Neuronal stem cell (in vitro differentiated cells): ENCODE data around the gene RGS12.

Experiments
- DNase-seq: peaks from one replicate; pipeline ENCODE4 v3.0.0-alpha.2; 2013; ENCODE audit warnings: low spot score
- H2AFZ ChIP-seq: one replicate; pipeline ENCODE4 v1.6.1; 2013; ENCODE audit warnings: mild to moderate bottlenecking, low read length, inconsistent platforms
- H2AK5ac ChIP-seq: 2 replicates; pipeline ENCODE4 v1.6.1; 2013; ENCODE audit warnings: low read depth, mild to moderate bottlenecking, inconsistent platforms, low read length, moderate library complexity, mixed read lengths
- H2BK120ac ChIP-seq: 2 replicates; pipeline ENCODE4 v1.6.1; 2013; ENCODE audit warnings: low read depth, mild to moderate bottlenecking, inconsistent platforms, low read length, moderate library complexity, mixed read lengths
- H2BK12ac ChIP-seq: one replicate; pipeline ENCODE4 v1.6.1; 2013; ENCODE audit warnings: low read length, inconsistent platforms
- H2BK15ac ChIP-seq: 2 replicates; pipeline ENCODE4 v1.6.1; 2013; ENCODE audit warnings: mild to moderate bottlenecking, low read length, inconsistent platforms, mixed read lengths
- H2BK5ac ChIP-seq: one replicate; pipeline ENCODE4 v1.6.1; 2013; ENCODE audit warnings: inconsistent platforms, mild to moderate bottlenecking, low read length, moderate library complexity
- H3K14ac ChIP-seq: one replicate; pipeline ENCODE4 v1.6.1; 2013; ENCODE audit warnings: low read length, inconsistent platforms
- H3K18ac ChIP-seq: 2 replicates; pipeline ENCODE4 v1.6.1; 2013; ENCODE audit warnings: low read length, inconsistent platforms
- H3K23ac ChIP-seq: 2 replicates; pipeline ENCODE4 v1.6.1; 2013; ENCODE audit warnings: low read depth, mild to moderate bottlenecking, mixed read lengths, low read length, inconsistent platforms; ENCODE audit not compliant: poor library complexity
- H3K27ac ChIP-seq: replicated peaks from 3 replicates; pipeline ENCODE4 v1.5.1; 2013; ENCODE audit warnings: low read length, inconsistent platforms
- H3K27me3 ChIP-seq, 3 experiments: 2 replicates each; pipeline ENCODE4 v1.6.1; 2013; ENCODE audit warnings: low read length in 3 of 3, mild to moderate bottlenecking in 2 of 3, inconsistent platforms in 1 of 3, low read depth in 1 of 3, mixed read lengths in 1 of 3, moderate library complexity in 1 of 3; ENCODE audit not compliant: control insufficient read depth in 3 of 3, insufficient read depth in 3 of 3
- H3K36me3 ChIP-seq, 2 donors: replicated peaks in 1 of 2; 2 replicates each; pipeline ENCODE4 v1.6.1; 2013; ENCODE audit warnings: low read length in 2 of 2; ENCODE audit not compliant: control insufficient read depth in 2 of 2, insufficient read depth in 2 of 2
- H3K4ac ChIP-seq: 2 replicates; pipeline ENCODE4 v1.6.1; 2013; ENCODE audit warnings: inconsistent platforms, mild to moderate bottlenecking, low read length, moderate library complexity
- H3K4me1 ChIP-seq, 2 donors: 1 replicate in 1 of 2; 2 replicates in 1 of 2; pipeline ENCODE4 v1.6.1; 2013; ENCODE audit warnings: low read length in 2 of 2, low read depth in 1 of 2; ENCODE audit not compliant: control insufficient read depth in 2 of 2, insufficient read depth in 1 of 2
- H3K4me2 ChIP-seq: one replicate; pipeline ENCODE4 v1.6.1; 2013; ENCODE audit warnings: mild to moderate bottlenecking, low read length, inconsistent platforms; ENCODE audit not compliant: insufficient read depth, poor library complexity, severe bottlenecking
- H3K4me3 ChIP-seq, 2 donors: 2 replicates each; pipeline ENCODE4 v1.5.1; 2013; ENCODE audit warnings: low read length in 2 of 2, mild to moderate bottlenecking in 2 of 2, inconsistent platforms in 1 of 2, moderate library complexity in 1 of 2
- H3K79me1 ChIP-seq: one replicate; pipeline ENCODE4 v1.6.1; 2013; ENCODE audit warnings: low read depth, mild to moderate bottlenecking, inconsistent platforms, low read length, moderate library complexity
- H3K9ac ChIP-seq: one replicate; pipeline ENCODE4 v1.6.1; 2013; ENCODE audit warnings: mild to moderate bottlenecking, low read depth, low read length, inconsistent platforms; ENCODE audit not compliant: poor library complexity
- H3K9me3 ChIP-seq, 2 donors: replicated peaks in 1 of 2; 2 replicates each; pipeline versions ENCODE3 to v1.6.1; 2013; ENCODE audit warnings: low read length in 2 of 2, mild to moderate bottlenecking in 2 of 2, inconsistent platforms in 1 of 2, low read depth in 1 of 2, mixed read lengths in 1 of 2, moderate library complexity in 1 of 2; ENCODE audit not compliant: control insufficient read depth in 2 of 2, insufficient read depth in 1 of 2
- H4K8ac ChIP-seq: one replicate; pipeline ENCODE4 v1.6.1; 2013; ENCODE audit warnings: low read depth, mild to moderate bottlenecking, inconsistent platforms, low read length, moderate library complexity
- H4K91ac ChIP-seq: one replicate; pipeline ENCODE4 v1.6.1; 2013; ENCODE audit warnings: low read length, low read depth, mild to moderate bottlenecking, inconsistent platforms; ENCODE audit not compliant: poor library complexity
- WGBS, 2 donors: extraction: QIAGEN DNeasy Blood & Tissue Kit; methylation state at CpG; one replicate each; pipeline ENCODE4 v1.1.7; 2013; ENCODE audit warnings: missing lambda C conversion rate in 2 of 2, mixed read lengths in 1 of 2; ENCODE audit not compliant: insufficient read length in 2 of 2, insufficient replicate concordance in 1 of 2; ENCODE audit errors: extremely low coverage in 2 of 2; 5-methylcytosine and 5-hydroxymethylcytosine counted together

Gene RGS12

DNA sequence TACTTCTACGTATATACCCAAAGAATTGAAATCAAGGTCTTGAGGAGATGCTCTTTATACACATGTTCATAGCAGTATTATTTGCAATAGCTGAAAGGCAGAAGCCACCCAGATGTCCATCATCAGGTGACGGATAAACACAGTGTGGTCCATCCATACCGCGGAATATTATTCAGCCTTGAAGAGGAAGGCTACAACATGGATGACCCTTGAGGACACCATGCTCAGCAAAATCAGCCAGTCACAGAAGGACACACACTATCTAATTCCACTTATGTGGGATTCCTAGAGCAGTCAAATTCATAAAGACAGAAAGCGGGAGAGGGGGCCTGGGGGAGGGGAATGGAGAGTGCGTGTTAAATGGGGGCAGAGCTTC is 44.5 kb downstream of the RGS12 start:
- Histone ChIP-seq H3K4me1 (peaks cover 7 to 8% of the 10 kb centered on the region in 2 donors), H4K91ac (no peak overlapping the region), H3K9ac (no peak overlapping the region), H3K4me3 (no peak overlapping the region), H3K4me2 (no peak overlapping the region), H3K27ac (no peak overlapping the region), H2BK12ac (no peak overlapping the region), H3K18ac (no peak overlapping the region), H3K79me1 (peaks cover 2% of the 10 kb centered on the region), H2AFZ (no peak overlapping the region), H2BK5ac (no peak overlapping the region), H2AK5ac (no peak overlapping the region), H3K9me3 (peaks cover 0 to 16% of the 10 kb centered on the region in 2 donors), H3K27me3 (no peaks in the 10 kb centered on the region), H3K14ac (no peak overlapping the region), H2BK15ac (no peak overlapping the region), H3K4ac (no peak overlapping the region), H3K23ac (no peak overlapping the region), H3K36me3 (peaks cover 0 to 12% of the 10 kb centered on the region in 2 donors), H2BK120ac (no peak overlapping the region), H4K8ac (no peak overlapping the region)
- no CpG with 5 or more reads among the region's 6 CpGs for WGBS, 2 donors
- DNase-seq: no peak

DNA sequence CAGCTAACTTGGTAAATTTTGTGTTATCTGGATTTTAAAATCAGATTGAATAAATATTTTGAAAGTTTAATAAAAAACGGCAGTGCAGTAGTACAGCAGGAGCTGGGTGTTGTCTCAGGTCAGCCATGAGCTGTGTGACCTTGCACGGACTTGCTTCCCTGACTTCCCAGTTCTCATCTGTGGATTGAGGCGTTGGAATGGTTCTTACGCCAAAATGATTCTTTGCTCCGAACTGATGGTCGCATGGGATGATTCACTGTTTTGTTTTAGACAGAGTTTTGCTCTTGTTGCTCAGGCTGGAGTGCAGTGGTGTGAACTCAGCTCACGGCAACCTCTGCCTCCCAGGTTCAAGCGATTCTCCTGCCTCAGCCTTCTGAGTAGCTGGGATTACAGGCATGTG is 45.0 kb downstream of the RGS12 start:
- Histone ChIP-seq H3K18ac (peak overlapping the region; percentile 28), H4K91ac (no peak overlapping the region), H2BK5ac (no peak overlapping the region), H3K14ac (no peak overlapping the region), H3K23ac (no peak overlapping the region), H2AK5ac (no peak overlapping the region), H3K9ac (no peak overlapping the region), H3K4ac (no peak overlapping the region), H2BK15ac (no peak overlapping the region), H3K4me3 (no peak overlapping the region), H3K79me1 (peaks cover 2% of the 10 kb centered on the region), H3K27me3 (no peaks in the 10 kb centered on the region), H3K9me3 (peaks cover 0 to 16% of the 10 kb centered on the region in 2 donors), H3K4me2 (no peak overlapping the region), H3K27ac (no peak overlapping the region), H4K8ac (no peak overlapping the region), H2BK12ac (no peak overlapping the region), H2BK120ac (no peak overlapping the region), H3K36me3 (peaks cover 0 to 14% of the 10 kb centered on the region in 2 donors), H2AFZ (no peak overlapping the region), H3K4me1 (peaks cover 7 to 10% of the 10 kb centered on the region in 2 donors)
- no CpG with 5 or more reads among the region's 8 CpGs for WGBS, 2 donors
- DNase-seq: no peak

DNA sequence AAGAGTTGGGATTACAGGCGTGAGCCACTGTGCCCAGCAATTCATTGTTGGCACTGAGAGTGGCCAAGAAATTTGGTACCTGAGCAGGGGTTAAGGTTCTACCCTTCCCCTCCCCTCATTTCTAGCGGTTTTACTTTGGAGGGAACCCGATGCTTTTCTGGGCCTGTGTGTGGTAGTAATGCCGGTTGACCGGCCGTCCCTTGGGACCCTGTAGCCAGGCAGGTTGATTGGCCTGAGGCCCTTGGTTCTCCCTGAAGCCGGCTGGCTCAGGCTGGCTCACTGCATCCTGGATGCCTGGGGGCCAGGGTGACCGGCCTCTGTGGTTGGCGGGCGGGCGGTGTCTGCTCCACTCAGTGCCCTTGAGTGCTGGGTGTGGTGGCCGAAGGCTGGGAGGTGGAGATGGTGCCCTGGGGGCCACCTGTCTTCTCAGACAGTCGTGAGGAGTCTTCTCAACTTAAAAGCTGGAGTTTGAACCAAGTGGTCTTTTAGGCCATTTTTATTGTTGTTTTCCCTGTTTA is 45.6 kb downstream of the RGS12 start:
- Histone ChIP-seq H3K4me1 (peaks cover 7 to 10% of the 10 kb centered on the region in 2 donors), H3K23ac (no peak overlapping the region), H3K27ac (no peak overlapping the region), H3K4me2 (no peak overlapping the region), H2AK5ac (no peak overlapping the region), H2BK5ac (no peak overlapping the region), H3K14ac (no peak overlapping the region), H3K36me3 (peaks cover 3 to 19% of the 10 kb centered on the region in 2 donors), H3K9ac (no peak overlapping the region), H3K18ac (peak overlapping the region; percentile 66), H2BK12ac (no peak overlapping the region), H3K9me3 (peaks cover 0 to 14% of the 10 kb centered on the region in 2 donors), H2BK120ac (no peak overlapping the region), H2BK15ac (no peak overlapping the region), H3K4ac (no peak overlapping the region), H3K79me1 (peaks cover 2% of the 10 kb centered on the region), H3K27me3 (no peaks in the 10 kb centered on the region), H3K4me3 (no peak overlapping the region), H2AFZ (no peak overlapping the region), H4K91ac (no peak overlapping the region), H4K8ac (no peak overlapping the region)
- no CpG with 5 or more reads among the region's 13 CpGs for WGBS, 2 donors
- DNase-seq: no peak

DNA sequence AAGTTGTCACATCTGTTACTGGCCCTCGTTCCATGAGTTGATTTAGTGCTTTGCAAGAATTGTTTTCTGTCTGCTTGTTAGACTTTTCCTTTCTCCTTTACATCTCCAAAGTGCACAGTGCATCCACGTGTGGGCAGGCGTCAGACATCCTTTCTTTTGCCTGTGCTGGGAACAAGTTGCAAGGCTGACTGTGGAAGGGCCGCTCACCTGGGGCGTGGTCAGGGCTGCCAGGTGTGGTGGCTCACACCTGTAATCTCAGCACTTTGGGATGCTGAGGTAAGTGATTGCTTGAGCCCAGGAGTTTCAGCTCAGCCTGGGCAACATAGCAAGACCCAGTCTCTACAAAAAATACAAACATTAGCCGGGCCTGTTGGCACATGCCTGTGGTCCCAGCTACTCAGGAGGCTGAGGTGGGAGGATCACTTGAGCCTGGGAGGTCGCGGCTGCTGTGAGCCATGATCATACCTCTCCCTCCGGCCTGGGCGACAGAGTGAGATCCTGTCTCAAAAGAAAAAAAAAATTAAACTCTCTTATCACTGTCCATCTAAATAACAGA is 46.2 kb downstream of the RGS12 start:
- no peak overlapping the region for H2AFZ ChIP-seq
- peaks cover 3 to 26% of the 10 kb centered on the region in 2 donors for H3K36me3 ChIP-seq
- no peak overlapping the region for H3K14ac ChIP-seq
- H3K23ac ChIP-seq: no peak overlapping the region
- H2AK5ac ChIP-seq: no peak overlapping the region
- H3K4me3 ChIP-seq: no peak overlapping the region
- H2BK15ac ChIP-seq: no peak overlapping the region
- no peak overlapping the region for H4K91ac ChIP-seq
- H3K27me3 ChIP-seq: no peaks in the 10 kb centered on the region
- H2BK5ac ChIP-seq: no peak overlapping the region
- H3K79me1 ChIP-seq: peaks cover 2% of the 10 kb centered on the region
- peaks cover 7 to 10% of the 10 kb centered on the region in 2 donors for H3K4me1 ChIP-seq
- H3K27ac ChIP-seq: no peak overlapping the region
- WGBS, 2 donors: no CpG with 5 or more reads among the region's 10 CpGs
- no peak overlapping the region for H4K8ac ChIP-seq
- H3K9ac ChIP-seq: no peak overlapping the region
- H2BK120ac ChIP-seq: no peak overlapping the region
- DNase-seq: no peak
- H3K4ac ChIP-seq: no peak overlapping the region
- no peak overlapping the region for H3K4me2 ChIP-seq
- peaks cover 0 to 13% of the 10 kb centered on the region in 2 donors for H3K9me3 ChIP-seq
- H2BK12ac ChIP-seq: no peak overlapping the region
- H3K18ac ChIP-seq: no peak overlapping the region
